Activated CD8-positive, alpha-beta memory T cell treated with anti-CD3 and anti-CD28 coated beads, Interleukin-2, amount 50 U/mL, for 24 hours (primary cell): ENCODE data around the gene CCHCR1.
A peak's percentile ranks its signal among the peaks of the same experiment; 100 is the strongest.

ENCODE experiments used
- DNase-seq: peaks from one replicate; pipeline ENCODE4 v3.0.0-alpha.2; 2020; ENCODE audit errors: extremely low read depth

CCHCR1 gene

GRCh38 chr6:31161216-31162126 lies 3.9 kb upstream of the CCHCR1 start:
- no peak for DNase-seq

GRCh38 chr6:31158863-31159855 lies 1.6 kb upstream of the CCHCR1 start:
- no peak for DNase-seq

DNA sequence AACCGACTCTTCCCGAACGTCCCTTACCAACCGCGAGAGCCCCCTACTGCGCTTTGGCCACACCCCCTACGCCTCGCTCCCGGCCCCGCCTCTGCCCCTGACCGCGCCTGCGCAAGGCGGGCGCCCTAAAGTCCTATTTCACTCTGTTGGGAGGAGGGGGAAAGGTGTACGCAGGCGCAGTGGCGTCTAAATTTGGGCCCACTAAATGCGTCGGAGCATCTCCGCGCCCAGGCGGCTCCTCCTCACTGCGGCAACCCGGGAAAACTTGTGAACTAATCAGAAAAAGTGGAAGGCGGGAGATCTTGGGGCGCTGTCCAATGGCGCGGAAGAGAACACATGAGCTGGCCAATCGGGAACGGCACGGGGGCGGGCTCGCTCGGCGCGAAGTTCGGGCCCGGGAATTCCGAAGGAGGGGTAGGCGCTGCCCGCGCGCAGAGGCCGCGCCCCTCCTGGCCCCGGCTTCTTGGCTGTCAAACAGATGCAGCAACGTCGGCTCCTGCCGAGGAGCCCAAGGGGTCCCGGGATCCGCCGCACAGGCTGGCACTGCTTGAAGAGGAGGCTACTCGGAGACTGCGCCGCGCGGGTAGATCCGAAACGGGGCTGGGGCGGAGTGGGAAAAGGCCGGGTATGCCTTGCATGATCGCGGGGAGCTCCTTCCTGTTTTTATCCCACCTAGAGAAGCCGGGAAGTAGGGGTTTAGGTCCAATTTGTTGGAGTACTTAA lies 699 bp upstream of the CCHCR1 start, which contains the start of gene TCF19:
Gene TCF19 (plus strand): TSS at position 450 of the 723 bp plus-strand sequence. CDS start 881 bp downstream, outside the sequence.
- peak; percentile 99 for DNase-seq

DNA sequence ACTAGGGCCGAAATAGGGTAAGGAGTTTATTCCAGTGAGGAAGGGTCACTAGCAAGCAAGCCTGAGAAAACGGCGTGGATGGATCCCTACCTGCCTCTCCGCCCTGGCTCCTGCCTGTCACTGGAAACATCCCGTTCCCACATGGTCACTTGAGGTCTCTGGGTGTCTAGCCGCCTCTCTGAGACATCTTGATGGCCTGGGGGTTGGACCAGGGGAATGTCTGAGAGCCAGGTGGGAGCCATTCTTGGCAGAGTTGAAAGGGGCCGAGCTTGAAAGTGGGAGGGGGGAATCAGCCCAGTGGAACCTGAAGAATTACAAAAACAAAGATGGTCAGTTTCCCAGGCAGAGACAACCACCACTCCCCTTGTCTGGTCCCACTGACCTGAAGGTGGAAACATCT lies 961 bp downstream of the CCHCR1 start:
- no peak for DNase-seq

GRCh38 chr6:31154436-31154835 lies 3.2 kb downstream of the CCHCR1 start:
- no peak for DNase-seq

GRCh38 chr6:31152781-31153180 lies 4.8 kb downstream of the CCHCR1 start:
- no peak for DNase-seq

DNA sequence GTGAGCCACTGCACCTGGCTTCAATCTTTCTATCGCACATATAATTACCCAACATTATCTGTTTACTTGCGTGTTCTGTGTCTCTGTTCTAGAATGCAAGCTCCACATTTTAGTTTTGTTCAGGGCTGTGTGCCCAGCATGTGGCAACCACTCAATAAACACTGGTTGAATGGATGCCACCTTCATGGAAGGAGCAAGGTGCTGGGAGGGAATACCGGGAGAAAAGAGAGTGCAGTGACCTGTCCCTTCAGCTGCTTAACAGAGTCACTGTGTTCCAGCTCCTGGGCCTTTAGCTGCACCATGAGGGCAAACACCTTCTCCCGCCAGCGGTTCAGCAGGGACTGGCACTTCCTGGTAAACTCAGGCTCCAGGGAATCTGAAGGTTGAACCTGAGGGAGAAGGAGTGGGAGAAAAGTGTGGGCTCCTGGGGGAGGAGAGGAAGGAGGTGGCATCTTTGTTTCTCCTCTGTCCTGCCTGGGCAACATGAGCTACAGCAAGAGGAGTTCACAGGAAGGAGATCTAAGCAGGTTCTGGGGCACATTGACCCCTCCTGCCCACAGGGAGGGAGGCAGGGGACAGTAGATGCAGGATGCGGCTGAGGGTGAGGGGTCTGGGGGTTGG lies 7.7 kb downstream of the CCHCR1 start:
- DNase-seq, result no peak

- DNase-seq, result no peak
Observed at GRCh38 chr6:31145386-31145785, 12.2 kb downstream of the CCHCR1 start.

GRCh38 chr6:31144970-31145340 lies 12.6 kb downstream of the CCHCR1 start:
- DNase-seq, result no peak

- DNase-seq, result no peak
Observed at GRCh38 chr6:31144296-31144969, 13.2 kb downstream of the CCHCR1 start.

DNA sequence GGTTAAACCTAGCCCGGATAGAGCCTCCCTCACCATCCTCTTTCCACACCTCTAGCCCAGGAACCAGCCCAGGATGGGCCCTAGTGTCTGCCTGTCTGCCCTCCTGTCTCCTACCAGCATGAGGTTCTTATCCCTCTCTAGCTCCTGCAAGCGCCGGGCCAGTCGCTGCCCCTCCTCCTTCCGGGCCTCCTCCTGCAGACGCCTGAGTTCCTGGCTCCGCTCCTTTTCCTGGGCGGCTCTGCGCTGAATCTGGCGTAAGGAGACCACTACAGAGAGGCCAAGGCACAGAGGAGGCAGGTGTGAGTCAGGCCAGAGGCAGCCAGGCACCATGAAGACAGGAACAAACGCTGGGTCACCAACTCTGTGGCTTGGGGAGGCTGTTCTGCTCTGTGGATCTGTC lies 14.5 kb downstream of the CCHCR1 start:
- no peak for DNase-seq

DNA sequence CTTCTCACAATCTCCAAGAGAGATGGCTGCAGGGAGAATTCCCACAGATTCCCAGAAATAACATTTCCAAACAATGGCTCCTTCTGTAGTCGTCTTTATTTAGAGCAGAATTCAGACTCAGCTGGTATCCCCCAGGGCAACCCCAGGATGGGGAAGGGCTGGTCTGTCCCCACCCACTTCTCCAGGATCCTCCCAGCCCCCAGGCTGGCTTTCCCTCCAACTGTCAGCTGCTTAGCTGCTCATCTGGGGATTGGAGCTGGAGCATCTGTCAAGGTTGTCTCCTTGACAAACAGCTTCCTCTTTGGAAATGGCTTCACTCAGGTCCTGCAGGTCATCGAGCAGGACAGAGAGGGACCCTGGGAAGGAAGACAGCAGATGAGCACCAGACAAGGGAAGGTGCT lies 15.2 kb downstream of the CCHCR1 start:
- DNase-seq, result no peak

DNA sequence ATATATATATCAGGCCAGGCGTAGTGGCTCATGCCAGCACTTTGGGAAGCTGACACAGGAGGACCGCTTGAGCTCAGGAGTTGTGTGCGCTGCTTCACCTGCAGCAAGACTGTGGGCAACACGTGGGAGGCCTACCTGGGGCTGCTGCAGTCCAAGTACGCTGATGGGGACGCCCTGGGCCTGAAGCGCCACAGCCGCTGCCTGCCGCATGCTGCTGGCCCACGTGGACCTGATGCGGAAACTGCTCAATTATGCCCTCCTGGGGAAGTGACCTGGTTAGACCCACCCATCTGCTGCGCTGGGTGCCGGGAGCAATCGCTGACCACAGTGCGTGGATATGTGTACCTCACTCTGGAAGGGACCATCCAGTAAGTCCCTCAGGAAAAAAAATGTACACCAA lies 17.0 kb downstream of the CCHCR1 start:
- DNase-seq, result no peak

DNA sequence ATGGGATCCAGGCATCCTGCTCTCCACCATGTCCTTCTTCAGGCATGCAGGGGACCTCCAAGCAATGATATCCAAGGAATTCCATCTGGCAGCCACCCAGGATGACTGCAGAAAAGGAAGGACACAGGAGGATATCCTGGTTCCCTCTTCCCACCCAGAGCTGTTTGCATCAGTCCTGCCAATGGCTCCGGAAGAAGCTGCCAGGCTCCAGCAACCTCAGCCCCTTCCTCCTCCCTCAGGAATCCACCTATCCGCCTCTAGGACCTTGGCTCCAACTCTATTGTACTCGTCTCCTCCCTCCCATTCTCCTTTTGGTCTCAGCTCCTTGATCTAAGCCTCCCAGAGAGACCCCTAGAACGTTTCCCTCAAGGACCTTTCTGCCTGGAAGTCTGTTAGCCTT lies 18.0 kb downstream of the CCHCR1 start:
- DNase-seq, result no peak

DNA sequence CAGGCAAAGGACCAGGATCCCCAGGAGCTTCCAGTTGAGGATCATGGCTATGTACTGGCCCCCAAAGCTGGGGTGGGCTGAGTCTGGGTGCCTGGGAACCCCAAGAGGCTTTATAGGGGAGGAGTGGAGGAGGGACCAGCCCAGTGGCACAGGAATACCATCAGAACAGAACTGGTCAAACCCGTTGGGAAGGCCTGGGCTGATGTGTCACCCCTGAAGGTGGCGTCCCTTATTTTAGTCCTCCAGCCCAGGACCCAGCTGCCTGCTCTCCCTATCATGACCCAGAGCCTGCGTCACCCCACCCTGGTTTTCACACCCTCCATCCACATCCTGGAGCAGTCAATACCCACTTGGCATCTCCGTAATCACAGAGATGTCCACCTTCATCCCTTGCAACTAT lies 18.6 kb downstream of the CCHCR1 start, which contains the start of gene PSORS1C2:
Gene PSORS1C2 (minus strand): TSS at position 85 of the 400 bp plus-strand sequence. CDS start 40 bp downstream, at position 45.
- DNase-seq, result no peak

- no peak for DNase-seq
Observed at GRCh38 chr6:31135710-31136109, 21.9 kb downstream of the CCHCR1 start.

DNA sequence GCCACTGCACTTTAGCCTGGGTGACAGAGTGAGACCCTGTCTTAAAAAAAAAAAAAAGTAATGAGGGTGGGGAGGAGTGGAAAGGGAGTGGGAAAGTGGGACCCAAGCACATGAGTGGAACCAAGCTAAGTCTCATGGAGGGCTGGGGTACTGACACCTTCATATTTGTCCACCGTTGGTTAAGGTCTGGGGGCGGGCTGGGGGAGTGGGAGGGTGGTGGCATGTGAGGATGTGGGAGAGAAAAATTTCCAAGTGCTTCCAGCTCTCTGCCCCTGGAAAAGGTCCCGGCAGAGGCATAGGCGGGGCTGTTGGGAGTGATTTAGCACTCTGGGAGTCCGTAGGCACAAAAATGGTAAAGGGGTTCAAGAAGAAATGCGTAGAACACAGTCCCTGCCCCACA lies 24.8 kb downstream of the CCHCR1 start:
- DNase-seq, result no peak

GRCh38 chr6:31131595-31131994 lies 26.0 kb downstream of the CCHCR1 start:
- no peak for DNase-seq

DNA sequence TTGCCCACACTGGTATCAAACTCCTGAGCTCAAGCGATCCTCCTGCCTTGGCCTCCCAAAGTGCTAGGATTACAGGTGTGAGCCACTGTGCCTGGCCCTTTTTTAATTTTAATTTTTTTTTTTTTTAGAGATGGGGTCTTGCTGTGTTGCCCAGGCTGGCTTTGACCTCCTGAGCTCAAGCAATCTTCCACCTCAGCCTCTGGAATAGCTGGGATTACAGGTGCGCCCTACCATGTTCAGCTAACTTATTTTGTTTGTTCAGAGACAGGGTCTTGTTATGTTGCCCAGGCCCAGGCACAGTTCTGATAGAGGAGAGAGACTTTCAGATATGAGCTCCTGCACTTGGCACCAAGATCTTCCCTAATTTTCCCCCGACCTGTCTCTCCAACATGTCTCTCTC lies 26.9 kb downstream of the CCHCR1 start:
- DNase-seq, result no peak

DNA sequence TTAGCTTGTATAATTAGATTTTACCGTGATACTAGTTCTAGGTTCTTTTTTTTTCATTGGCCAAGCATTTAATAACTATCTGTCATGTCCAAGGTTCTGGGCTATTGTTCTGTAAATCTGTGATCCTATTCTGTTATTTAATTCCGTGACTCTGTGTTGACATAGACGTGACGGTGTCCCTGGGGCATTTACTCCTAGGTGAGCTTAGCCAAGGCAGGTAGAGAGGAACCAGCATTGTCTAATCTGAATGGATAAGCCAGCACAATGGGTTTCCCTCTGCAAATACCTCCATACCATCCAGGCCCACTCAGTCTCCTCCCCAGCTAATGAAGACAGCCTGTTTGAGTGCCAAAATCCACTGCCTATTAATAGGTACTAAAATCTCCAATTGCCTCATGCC lies 28.5 kb downstream of the CCHCR1 start:
- no peak for DNase-seq
